Measurements from ENCODE around the gene TMEM158. TPM values are rescaled to one million over a fixed set of nuclear protein-coding genes. Genes with fewer than 3 reads are reported as not detected.

TMEM158 gene
- polyA plus RNA-seq, 1 of the 3 experiments (the other 2 are of a cell fraction), result 76.4 TPM

DNA sequence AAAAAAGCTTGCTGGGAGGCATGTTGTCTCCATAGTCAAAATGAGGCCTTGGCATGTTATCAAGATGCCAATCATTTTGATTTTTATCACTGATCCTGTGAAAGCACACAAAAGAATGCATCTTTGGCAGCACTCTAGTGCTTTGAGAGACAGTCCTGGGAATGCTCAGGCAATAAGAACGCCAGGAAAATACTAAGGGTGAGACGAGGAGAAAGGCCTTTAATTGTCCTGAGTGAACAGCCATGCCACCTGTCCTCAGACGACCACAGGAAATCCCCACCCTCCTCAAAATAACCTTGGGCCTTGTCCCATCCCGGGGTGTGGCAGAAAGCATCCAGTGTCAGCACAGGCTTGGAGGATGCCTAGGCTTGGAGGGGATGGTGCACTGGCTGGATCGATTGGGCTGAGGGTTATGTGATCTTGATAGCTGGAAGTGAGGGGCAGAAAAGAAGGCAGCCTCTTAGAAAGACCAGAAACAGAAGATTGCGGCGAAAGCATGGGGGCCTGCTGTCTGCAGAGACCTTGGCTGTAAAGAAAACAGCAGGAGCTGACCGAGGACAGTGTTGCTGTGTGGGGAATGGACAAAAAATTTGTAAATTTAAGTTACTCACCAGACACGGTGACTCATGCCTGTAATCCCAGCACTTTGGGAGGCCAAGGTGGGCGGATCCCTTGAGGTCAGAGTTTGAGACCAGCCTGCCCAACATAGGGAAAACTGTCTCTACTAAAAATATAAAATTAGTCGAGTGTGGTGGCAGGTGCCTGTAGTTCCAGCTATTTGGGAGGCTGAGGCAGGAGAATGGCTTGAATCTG lies 7.3 kb downstream of the TMEM158 start:
- no peaks in the 10 kb centered on the region for H3K36me3 ChIP-seq (replicated peaks in 1 of 2; ENCODE audit: control insufficient read depth in 1 of 2, insufficient read depth in 2 of 2, low read length in 1 of 2)
- ChIA-PET CTCF (interaction anchor here (0.6 to 26.9 kb wide), 4 partner anchors 9 to 438 kb away, joined by 3 to 631 read pairs (median 8); no protein-coding TSS in a partner anchor), POLR2A (no interaction called here)
- peaks cover 21% of the 10 kb centered on the region; the same call in 1 of the 2 replicates for H3K79me2 ChIP-seq (ENCODE audit: insufficient read depth)
- peak overlapping the region; percentile 68 for H3K4me2 ChIP-seq
- H3K4me3 ChIP-seq (ENCODE audit: low read depth in 2 of 2, low read length in 1 of 2), result no peak overlapping the region
- peak overlapping the region; percentile 48; the same call in 1 of the 2 replicates for H3K9ac ChIP-seq
- peak overlapping the region; percentile 45 to 81; a peak in 3 of 4 replicates for H3K27ac ChIP-seq (ENCODE audit: low read depth in 2 of 2, low read length in 1 of 2)
- no peaks in the 10 kb centered on the region for H4K20me1 ChIP-seq (ENCODE audit: insufficient read depth)
- no peak for DNase-seq
- H3K9me3 ChIP-seq, result no peaks in the 10 kb centered on the region
- peaks cover 16 to 19% of the 10 kb centered on the region in 2 experiments for H3K4me1 ChIP-seq (ENCODE audit: control insufficient read depth in 1 of 2, insufficient read depth in 2 of 2, low read depth in 1 of 2, low read length in 1 of 2)
- no peaks in the 10 kb centered on the region for H3K27me3 ChIP-seq (ENCODE audit: insufficient read depth)
- H3K9me2 ChIP-seq, result no peaks in the 10 kb centered on the region
- H2AFZ ChIP-seq (ENCODE audit: low read depth), result no peak overlapping the region; the same call in 1 of the 2 replicates
- WGBS (ENCODE audit: low lambda C conversion rate), result 36% methylated on average over 11 of the region's 11 CpGs
- peaks cover 17% of the 10 kb centered on the region for H3F3A ChIP-seq (replicated peaks; ENCODE audit: insufficient read depth)
- TF ChIP-seq FOXM1 (IDR thresholded peaks at IDR 0.05; ENCODE audit: low read depth), result peak; percentile 34; the same call in 1 of the 2 replicates
- TF ChIP-seq MEF2A (IDR thresholded peaks at IDR 0.05; ENCODE audit: borderline replicate concordance, low read depth), result no peak
- no peak for TF ChIP-seq GABPA (IDR thresholded peaks at IDR 0.05; ENCODE audit: low read depth)
- peak; percentile 82 for TF ChIP-seq TCF12 (IDR thresholded peaks at IDR 0.05)
- TF ChIP-seq RCOR1 (IDR thresholded peaks at IDR 0.05; ENCODE audit: low read length), result no peak
- no peak for TF ChIP-seq FOXJ3 (CRISPR knock-in tag; IDR thresholded peaks at IDR 0.05)
- TF ChIP-seq, protein P1, sequence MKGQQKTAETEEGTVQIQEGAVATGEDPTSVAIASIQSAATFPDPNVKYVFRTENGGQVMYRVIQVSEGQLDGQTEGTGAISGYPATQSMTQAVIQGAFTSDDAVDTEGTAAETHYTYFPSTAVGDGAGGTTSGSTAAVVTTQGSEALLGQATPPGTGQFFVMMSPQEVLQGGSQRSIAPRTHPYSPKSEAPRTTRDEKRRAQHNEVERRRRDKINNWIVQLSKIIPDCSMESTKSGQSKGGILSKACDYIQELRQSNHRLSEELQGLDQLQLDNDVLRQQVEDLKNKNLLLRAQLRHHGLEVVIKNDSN (IDR thresholded peaks at IDR 0.05; ENCODE audit: borderline replicate concordance, low read depth), result no peak
- TF ChIP-seq JUND (IDR thresholded peaks at IDR 0.05), result peak; percentile 71
- TF ChIP-seq RAD21 (IDR thresholded peaks at IDR 0.05; ENCODE audit: low read length), result no peak
- no peak for TF ChIP-seq YY1 (IDR thresholded peaks at IDR 0.05; ENCODE audit: low read depth)
- TF ChIP-seq CHD2 (IDR thresholded peaks at IDR 0.05; ENCODE audit: low read length, partially characterized antibody), result no peak
- TF ChIP-seq NFIC (IDR thresholded peaks at IDR 0.05; ENCODE audit: borderline replicate concordance), result peak; percentile 97
- TF ChIP-seq ELF1 (IDR thresholded peaks at IDR 0.05), result no peak
- peak; percentile 89 for TF ChIP-seq FOSL2 (IDR thresholded peaks at IDR 0.05; ENCODE audit: borderline replicate concordance, low read depth)
- TF ChIP-seq RFX5 (IDR thresholded peaks at IDR 0.05; ENCODE audit: low read length), result no peak
- no peak for TF ChIP-seq SMC3 (IDR thresholded peaks at IDR 0.05; ENCODE audit: low read depth, low read length)
- no peak for TF ChIP-seq TAF1 (IDR thresholded peaks at IDR 0.05; ENCODE audit: borderline replicate concordance, low read depth, low read length)
- TF ChIP-seq, protein P2, sequence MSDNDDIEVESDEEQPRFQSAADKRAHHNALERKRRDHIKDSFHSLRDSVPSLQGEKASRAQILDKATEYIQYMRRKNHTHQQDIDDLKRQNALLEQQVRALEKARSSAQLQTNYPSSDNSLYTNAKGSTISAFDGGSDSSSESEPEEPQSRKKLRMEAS (IDR thresholded peaks at IDR 0.05; ENCODE audit: low read depth), result no peak; the same call in 1 of the 2 replicates
- peak; percentile 38 to 81; a peak in 2 of 4 replicates for TF ChIP-seq EP300 (IDR thresholded peaks at IDR 0.05; ENCODE audit: borderline replicate concordance in 1 of 2, low read depth in 1 of 2, low read length in 1 of 2)
- peak; percentile 66 for TF ChIP-seq TEAD4 (IDR thresholded peaks at IDR 0.05; ENCODE audit: borderline replicate concordance, insufficient read depth)
- TF ChIP-seq, protein P3, sequence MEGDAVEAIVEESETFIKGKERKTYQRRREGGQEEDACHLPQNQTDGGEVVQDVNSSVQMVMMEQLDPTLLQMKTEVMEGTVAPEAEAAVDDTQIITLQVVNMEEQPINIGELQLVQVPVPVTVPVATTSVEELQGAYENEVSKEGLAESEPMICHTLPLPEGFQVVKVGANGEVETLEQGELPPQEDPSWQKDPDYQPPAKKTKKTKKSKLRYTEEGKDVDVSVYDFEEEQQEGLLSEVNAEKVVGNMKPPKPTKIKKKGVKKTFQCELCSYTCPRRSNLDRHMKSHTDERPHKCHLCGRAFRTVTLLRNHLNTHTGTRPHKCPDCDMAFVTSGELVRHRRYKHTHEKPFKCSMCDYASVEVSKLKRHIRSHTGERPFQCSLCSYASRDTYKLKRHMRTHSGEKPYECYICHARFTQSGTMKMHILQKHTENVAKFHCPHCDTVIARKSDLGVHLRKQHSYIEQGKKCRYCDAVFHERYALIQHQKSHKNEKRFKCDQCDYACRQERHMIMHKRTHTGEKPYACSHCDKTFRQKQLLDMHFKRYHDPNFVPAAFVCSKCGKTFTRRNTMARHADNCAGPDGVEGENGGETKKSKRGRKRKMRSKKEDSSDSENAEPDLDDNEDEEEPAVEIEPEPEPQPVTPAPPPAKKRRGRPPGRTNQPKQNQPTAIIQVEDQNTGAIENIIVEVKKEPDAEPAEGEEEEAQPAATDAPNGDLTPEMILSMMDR (IDR thresholded peaks at IDR 0.05), result no peak
- TF ChIP-seq, protein P4, sequence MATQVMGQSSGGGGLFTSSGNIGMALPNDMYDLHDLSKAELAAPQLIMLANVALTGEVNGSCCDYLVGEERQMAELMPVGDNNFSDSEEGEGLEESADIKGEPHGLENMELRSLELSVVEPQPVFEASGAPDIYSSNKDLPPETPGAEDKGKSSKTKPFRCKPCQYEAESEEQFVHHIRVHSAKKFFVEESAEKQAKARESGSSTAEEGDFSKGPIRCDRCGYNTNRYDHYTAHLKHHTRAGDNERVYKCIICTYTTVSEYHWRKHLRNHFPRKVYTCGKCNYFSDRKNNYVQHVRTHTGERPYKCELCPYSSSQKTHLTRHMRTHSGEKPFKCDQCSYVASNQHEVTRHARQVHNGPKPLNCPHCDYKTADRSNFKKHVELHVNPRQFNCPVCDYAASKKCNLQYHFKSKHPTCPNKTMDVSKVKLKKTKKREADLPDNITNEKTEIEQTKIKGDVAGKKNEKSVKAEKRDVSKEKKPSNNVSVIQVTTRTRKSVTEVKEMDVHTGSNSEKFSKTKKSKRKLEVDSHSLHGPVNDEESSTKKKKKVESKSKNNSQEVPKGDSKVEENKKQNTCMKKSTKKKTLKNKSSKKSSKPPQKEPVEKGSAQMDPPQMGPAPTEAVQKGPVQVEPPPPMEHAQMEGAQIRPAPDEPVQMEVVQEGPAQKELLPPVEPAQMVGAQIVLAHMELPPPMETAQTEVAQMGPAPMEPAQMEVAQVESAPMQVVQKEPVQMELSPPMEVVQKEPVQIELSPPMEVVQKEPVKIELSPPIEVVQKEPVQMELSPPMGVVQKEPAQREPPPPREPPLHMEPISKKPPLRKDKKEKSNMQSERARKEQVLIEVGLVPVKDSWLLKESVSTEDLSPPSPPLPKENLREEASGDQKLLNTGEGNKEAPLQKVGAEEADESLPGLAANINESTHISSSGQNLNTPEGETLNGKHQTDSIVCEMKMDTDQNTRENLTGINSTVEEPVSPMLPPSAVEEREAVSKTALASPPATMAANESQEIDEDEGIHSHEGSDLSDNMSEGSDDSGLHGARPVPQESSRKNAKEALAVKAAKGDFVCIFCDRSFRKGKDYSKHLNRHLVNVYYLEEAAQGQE (IDR thresholded peaks at IDR 0.05; ENCODE audit: low read depth, low read length), result no peak
- peak; percentile 22; the same call in 1 of the 2 replicates for TF ChIP-seq RXRA (IDR thresholded peaks at IDR 0.05; ENCODE audit: borderline replicate concordance, low read depth)
- TF ChIP-seq, protein P5, sequence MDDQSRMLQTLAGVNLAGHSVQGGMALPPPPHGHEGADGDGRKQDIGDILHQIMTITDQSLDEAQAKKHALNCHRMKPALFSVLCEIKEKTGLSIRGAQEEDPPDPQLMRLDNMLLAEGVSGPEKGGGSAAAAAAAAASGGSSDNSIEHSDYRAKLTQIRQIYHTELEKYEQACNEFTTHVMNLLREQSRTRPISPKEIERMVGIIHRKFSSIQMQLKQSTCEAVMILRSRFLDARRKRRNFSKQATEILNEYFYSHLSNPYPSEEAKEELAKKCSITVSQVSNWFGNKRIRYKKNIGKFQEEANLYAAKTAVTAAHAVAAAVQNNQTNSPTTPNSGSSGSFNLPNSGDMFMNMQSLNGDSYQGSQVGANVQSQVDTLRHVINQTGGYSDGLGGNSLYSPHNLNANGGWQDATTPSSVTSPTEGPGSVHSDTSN (IDR thresholded peaks at IDR 0.05), result peak; percentile 96
- TF ChIP-seq NRF1 (IDR thresholded peaks at IDR 0.05; ENCODE audit: low read depth, low read length), result no peak
- TF ChIP-seq, protein P6, sequence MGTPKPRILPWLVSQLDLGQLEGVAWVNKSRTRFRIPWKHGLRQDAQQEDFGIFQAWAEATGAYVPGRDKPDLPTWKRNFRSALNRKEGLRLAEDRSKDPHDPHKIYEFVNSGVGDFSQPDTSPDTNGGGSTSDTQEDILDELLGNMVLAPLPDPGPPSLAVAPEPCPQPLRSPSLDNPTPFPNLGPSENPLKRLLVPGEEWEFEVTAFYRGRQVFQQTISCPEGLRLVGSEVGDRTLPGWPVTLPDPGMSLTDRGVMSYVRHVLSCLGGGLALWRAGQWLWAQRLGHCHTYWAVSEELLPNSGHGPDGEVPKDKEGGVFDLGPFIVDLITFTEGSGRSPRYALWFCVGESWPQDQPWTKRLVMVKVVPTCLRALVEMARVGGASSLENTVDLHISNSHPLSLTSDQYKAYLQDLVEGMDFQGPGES (IDR thresholded peaks at IDR 0.05; ENCODE audit: low read depth, low read length), result no peak

All from SK-N-SH (cell line).